Subcutaneous abdominal adipose tissue (tissue), 5 donors: ENCODE results near the gene VPS29.
A peak's percentile ranks its signal among the peaks of the same experiment; 100 is the strongest.
"Not testable (repeated sequence)": the region's sequence is repeated elsewhere in the genome, so short reads cannot be mapped to it uniquely, and the experiment has no call there.

Experiments
- H3K27ac ChIP-seq: one replicate; pipeline ENCODE4 v1.7.0; 2013; ENCODE audit warnings: low read depth, mild to moderate bottlenecking, inconsistent platforms, low read length, moderate library complexity
- H3K27me3 ChIP-seq, 5 donors: one replicate each; pipeline ENCODE4 v1.7.0; 2013; ENCODE audit warnings: low read length in 5 of 5, inconsistent platforms in 1 of 5; ENCODE audit not compliant: control insufficient read depth in 5 of 5, insufficient read depth in 4 of 5
- H3K36me3 ChIP-seq, 5 donors: one replicate each; pipeline ENCODE4 v1.7.0; 2013; ENCODE audit warnings: low read length in 5 of 5; ENCODE audit not compliant: control insufficient read depth in 5 of 5, insufficient read depth in 5 of 5
- H3K4me1 ChIP-seq, 5 donors: one replicate each; pipeline ENCODE4 v1.7.0; 2013; ENCODE audit warnings: low read length in 5 of 5, mild to moderate bottlenecking in 3 of 5, moderate library complexity in 1 of 5; ENCODE audit not compliant: control insufficient read depth in 5 of 5, insufficient read depth in 5 of 5
- H3K4me3 ChIP-seq, 5 donors: one replicate each; pipeline ENCODE4 v1.7.0; 2013; ENCODE audit warnings: low read length in 5 of 5, low read depth in 1 of 5
- H3K9ac ChIP-seq, 5 donors: one replicate each; pipeline ENCODE4 v1.7.0; 2013; ENCODE audit warnings: low read length in 5 of 5, mild to moderate bottlenecking in 4 of 5, moderate library complexity in 3 of 5
- H3K9me3 ChIP-seq, 5 donors: one replicate each; pipeline ENCODE4 v1.7.0; 2013; ENCODE audit warnings: low read length in 5 of 5; ENCODE audit not compliant: control insufficient read depth in 5 of 5
- donor health status: healthy.
- donor health status: healthy.
- donor health status: healthy.
- donor health status: healthy.
- donor health status: healthy.

Gene VPS29

DNA sequence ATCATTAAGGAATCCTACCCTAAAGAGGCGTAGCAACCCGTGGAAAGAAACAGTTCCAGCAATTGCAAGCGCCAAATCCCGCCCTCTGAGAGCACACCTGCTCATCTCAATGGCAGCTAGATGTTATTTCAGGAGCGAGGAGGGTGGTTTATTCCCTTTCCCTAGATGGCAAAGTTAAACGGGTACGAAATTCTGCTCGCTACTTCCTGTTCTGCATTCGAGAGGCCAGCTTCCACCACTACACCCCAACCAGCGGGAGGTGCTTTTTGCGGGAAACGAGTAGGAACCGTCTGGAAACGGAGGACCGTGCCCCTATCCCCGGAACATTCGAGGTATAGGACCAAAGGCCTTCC lies 536 bp downstream of the VPS29 start:
- no peaks in the 10 kb centered on the region for H3K27me3 ChIP-seq
- peaks cover 0 to 36% (median 30%) of the 10 kb centered on the region in 5 donors for H3K4me1 ChIP-seq
- H3K9ac ChIP-seq = peak overlapping the region; percentile 96 to 100 (median 99)
- peak overlapping the region; percentile 81 to 98 (median 97) for H3K4me3 ChIP-seq
- no peaks in the 10 kb centered on the region for H3K9me3 ChIP-seq
- H3K27ac ChIP-seq = peak overlapping the region; percentile 94
- no peaks in the 10 kb centered on the region for H3K36me3 ChIP-seq

DNA sequence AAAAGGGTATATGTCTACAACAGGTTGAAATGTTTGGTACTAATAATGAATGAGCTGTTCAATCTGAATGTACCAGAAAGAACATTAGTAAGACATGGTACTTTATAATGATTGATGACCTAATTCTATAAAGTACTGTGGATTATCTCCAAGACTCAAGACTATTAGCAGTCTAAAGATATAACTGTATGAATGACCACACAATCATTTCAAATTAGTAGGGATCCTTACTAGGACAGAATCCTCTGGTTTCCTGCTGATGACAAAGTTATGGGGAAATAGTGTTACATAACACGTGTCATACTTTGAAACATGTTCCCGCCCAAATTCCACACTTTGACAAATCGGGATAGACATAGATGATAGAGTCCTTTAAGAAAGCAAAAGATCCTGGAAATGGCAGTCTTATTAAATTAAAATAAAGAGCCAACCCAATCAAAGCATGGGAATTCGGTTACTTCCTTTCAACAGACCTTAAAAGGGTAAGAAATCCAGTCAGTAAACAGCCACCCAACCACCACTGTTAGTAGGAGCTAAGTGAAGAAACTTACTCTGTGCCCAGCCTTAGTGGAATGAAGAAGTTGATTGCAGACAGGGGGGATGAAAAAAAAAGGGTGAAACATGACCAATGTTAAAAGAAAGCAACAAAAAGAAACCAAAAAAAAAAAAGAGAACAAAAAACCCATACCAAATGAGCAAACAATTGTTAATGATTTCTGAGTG lies 2.8 kb downstream of the VPS29 start:
- peaks cover 8 to 17% (median 12%) of the 10 kb centered on the region in 5 donors for H3K36me3 ChIP-seq
- peak overlapping the region in 2 of 5 donors; percentile 19 to 63 for H3K9ac ChIP-seq
- H3K27ac ChIP-seq = peak overlapping the region; percentile 65

DNA sequence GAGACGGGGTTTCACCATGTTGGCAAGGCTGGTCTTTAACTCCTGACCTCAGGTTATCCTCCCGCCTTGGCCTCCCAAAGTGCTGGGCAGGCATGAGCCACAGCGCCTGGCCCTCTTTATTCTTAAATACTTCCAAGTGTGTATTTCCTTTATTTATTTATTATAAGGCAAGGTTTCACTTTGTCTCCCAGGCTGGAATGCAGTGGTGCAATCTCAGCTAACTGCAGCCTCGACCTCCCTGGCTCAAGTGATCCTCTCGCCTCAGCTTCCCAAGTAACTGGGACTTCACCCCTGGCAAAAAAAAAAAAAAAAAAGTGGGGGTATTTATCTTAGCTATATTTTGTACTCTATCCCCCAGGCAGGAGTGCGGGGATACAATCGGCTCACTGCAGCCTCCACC lies 26.5 kb downstream of the VPS29 start:
- Histone ChIP-seq H3K9me3 (no peaks in the 10 kb centered on the region), H3K9ac (no peak overlapping the region), H3K4me3 (no peak overlapping the region), H3K27ac (no peak overlapping the region), H3K4me1 (no peaks in the 10 kb centered on the region), H3K36me3 (no peaks in the 10 kb centered on the region), H3K27me3 (no peaks in the 10 kb centered on the region)

More for the DNA sequence above, 2.8 kb downstream of the VPS29 start:
- H3K4me3 ChIP-seq = no peak overlapping the region
- H3K27me3 ChIP-seq = no peaks in the 10 kb centered on the region
- no peaks in the 10 kb centered on the region for H3K9me3 ChIP-seq
- H3K4me1 ChIP-seq = peaks cover 0 to 36% (median 30%) of the 10 kb centered on the region in 5 donors

- Histone ChIP-seq H3K4me3 (peak within 1 kb of the TSS; percentile 83 to 97 (median 93)), H3K27me3 (peaks cover 0 to 3% (median 0%) of the 10 kb centered on the region in 5 donors), H3K4me1 (peaks cover 10 to 37% (median 33%) of the 10 kb centered on the region in 5 donors), H3K36me3 (peaks cover 2 to 17% (median 11%) of the 10 kb centered on the region in 5 donors), H3K27ac (peak within 1 kb of the TSS; percentile 72), H3K9me3 (no peaks in the 10 kb centered on the region), H3K9ac (peak within 1 kb of the TSS; percentile 39 to 98 (median 91))
Measured at GRCh38 chr12:110468214-110469048, 33.5 kb downstream of the VPS29 start, which contains the start of the genes FAM216A and GPN3. TSS of gene FAM216A (plus strand) at chr12:110468845. CDS start at chr12:110468876, 31 bp downstream. TSS of gene GPN3 (minus strand) at chr12:110468257. CDS start at chr12:110468203, 54 bp downstream.

- Histone ChIP-seq H3K27ac (peak overlapping the region; percentile 72), H3K4me1 (peaks cover 10 to 37% (median 33%) of the 10 kb centered on the region in 5 donors), H3K9me3 (no peaks in the 10 kb centered on the region), H3K36me3 (peaks cover 2 to 21% (median 11%) of the 10 kb centered on the region in 5 donors), H3K27me3 (peaks cover 0 to 3% (median 0%) of the 10 kb centered on the region in 5 donors), H3K9ac (peak overlapping the region; percentile 39 to 98 (median 91)), H3K4me3 (peak overlapping the region; percentile 83 to 97 (median 93))
Measured at GRCh38 chr12:110467847-110468213, 34.1 kb downstream of the VPS29 start.

- Histone ChIP-seq H3K4me1 (peaks cover 10 to 37% (median 33%) of the 10 kb centered on the region in 5 donors), H3K27me3 (peaks cover 0 to 3% (median 0%) of the 10 kb centered on the region in 5 donors), H3K27ac (no peak overlapping the region), H3K36me3 (peaks cover 2 to 26% (median 11%) of the 10 kb centered on the region in 5 donors), H3K9ac (peak overlapping the region in 3 of 5 donors; percentile 89 to 98 (median 92)), H3K4me3 (peak overlapping the region in 3 of 5 donors; percentile 93 to 97 (median 94)), H3K9me3 (no peaks in the 10 kb centered on the region)
Measured at GRCh38 chr12:110466791-110467190, 35.1 kb downstream of the VPS29 start.

- Histone ChIP-seq H3K9ac (peak overlapping the region in 1 of 5 donors; percentile 15), H3K4me1 (peaks cover 10 to 37% (median 33%) of the 10 kb centered on the region in 5 donors), H3K36me3 (peaks cover 2 to 36% (median 16%) of the 10 kb centered on the region in 5 donors)
- H3K4me3 ChIP-seq, H3K27ac ChIP-seq, H3K9me3 ChIP-seq, H3K27me3 ChIP-seq: not testable (repeated sequence)
Measured at GRCh38 chr12:110465765-110466164, 36.1 kb downstream of the VPS29 start.

- Histone ChIP-seq H3K27ac (no peak overlapping the region), H3K9ac (no peak overlapping the region), H3K4me1 (peaks cover 10 to 37% (median 33%) of the 10 kb centered on the region in 5 donors), H3K9me3 (no peaks in the 10 kb centered on the region), H3K27me3 (peaks cover 0 to 3% (median 0%) of the 10 kb centered on the region in 5 donors), H3K4me3 (no peak overlapping the region), H3K36me3 (peaks cover 2 to 42% (median 19%) of the 10 kb centered on the region in 5 donors)
Measured at GRCh38 chr12:110465024-110465423, 36.9 kb downstream of the VPS29 start.

DNA sequence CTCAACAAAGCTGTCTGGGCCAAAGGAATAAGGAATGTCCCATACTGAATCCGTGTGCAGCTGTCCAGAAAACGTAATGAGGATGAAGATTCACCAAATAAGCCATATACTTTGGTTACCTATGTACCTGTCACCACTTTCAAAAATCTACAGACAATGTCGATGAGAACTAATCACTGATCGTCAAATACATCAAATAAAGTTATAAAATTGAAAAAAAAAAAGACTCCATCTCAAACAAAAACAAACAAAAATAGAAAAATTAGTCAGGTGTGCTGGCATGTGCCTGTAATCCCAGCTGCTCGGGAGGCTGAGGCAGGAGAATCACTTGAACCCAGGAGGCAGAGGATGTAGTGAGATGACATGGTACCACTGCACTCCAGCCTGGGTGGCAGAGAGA lies 40.7 kb downstream of the VPS29 start:
- H3K27me3 ChIP-seq, H3K9me3 ChIP-seq, H3K9ac ChIP-seq, H3K27ac ChIP-seq, H3K4me3 ChIP-seq, H3K4me1 ChIP-seq: not testable (repeated sequence)
- peaks cover 2 to 53% (median 28%) of the 10 kb centered on the region in 5 donors for H3K36me3 ChIP-seq
